Measurements from ENCODE around the gene COLEC11. TPM values are rescaled to one million over a fixed set of nuclear protein-coding genes. Genes with fewer than 3 reads are reported as not detected.
A peak's percentile ranks its signal among the peaks of the same experiment; 100 is the strongest.

COLEC11 gene
- total and polyA plus RNA-seq, 12 donors: 16.8 to 155 (median 69.3) TPM

GRCh38 chr2:3670376-3670775, 75.5 kb downstream of the COLEC11 start:
- 91 to 92% (median 91%) methylated on average over 15 of the region's 15 CpGs for WGBS, 4 donors
- Histone ChIP-seq H3K9me3 (replicated peaks in 1 of 3) (no peaks in the 10 kb centered on the region), H3K4me1 (replicated peaks in 1 of 2) (no peaks in the 10 kb centered on the region), H3K4me3 (no peak overlapping the region), H3K27me3 (no peaks in the 10 kb centered on the region), H3K36me3 (replicated peaks in 1 of 2) (no peaks in the 10 kb centered on the region), H3K27ac (no peak overlapping the region)
- TF ChIP-seq POLR2A (IDR thresholded peaks at IDR 0.05) (no peak), CTCF (IDR thresholded peaks at IDR 0.05) (no peak)
- intact Hi-C loops (cut with DNase I): no loop called here
- peak in 1 of 7 donors; percentile 25 for DNase-seq

GRCh38 chr2:3670941-3671340, 76.0 kb downstream of the COLEC11 start:
- H3K9me3 ChIP-seq (replicated peaks in 1 of 3): no peaks in the 10 kb centered on the region
- intact Hi-C loops (cut with DNase I): no loop called here
- no peak for TF ChIP-seq POLR2A (IDR thresholded peaks at IDR 0.05)
- TF ChIP-seq CTCF (IDR thresholded peaks at IDR 0.05): no peak
- H3K4me1 ChIP-seq (replicated peaks in 1 of 2): no peaks in the 10 kb centered on the region
- DNase-seq: no peak
- no peaks in the 10 kb centered on the region for H3K36me3 ChIP-seq (replicated peaks in 1 of 2)
- H3K4me3 ChIP-seq: no peak overlapping the region
- WGBS, 4 donors: 85 to 91% (median 89%) methylated on average over 10 to 11 of the region's 11 CpGs
- H3K27me3 ChIP-seq: no peaks in the 10 kb centered on the region
- no peak overlapping the region for H3K27ac ChIP-seq

- no peak overlapping the region for H3K4me3 ChIP-seq
- intact Hi-C loops (cut with DNase I): no loop called here
- H3K27me3 ChIP-seq: no peaks in the 10 kb centered on the region
- TF ChIP-seq POLR2A (IDR thresholded peaks at IDR 0.05) (no peak), CTCF (IDR thresholded peaks at IDR 0.05) (no peak)
- WGBS, 4 donors: 87 to 92% (median 90%) methylated on average over 7 to 9 of the region's 9 CpGs
- H3K27ac ChIP-seq: no peak overlapping the region
- no peak for DNase-seq
- no peaks in the 10 kb centered on the region for H3K9me3 ChIP-seq (replicated peaks in 1 of 3)
- no peaks in the 10 kb centered on the region for H3K4me1 ChIP-seq (replicated peaks in 1 of 2)
- H3K36me3 ChIP-seq (replicated peaks in 1 of 2): no peaks in the 10 kb centered on the region
These were observed 78.2 kb downstream of the COLEC11 start for GRCh38 chr2:3672861-3673678.

- Histone ChIP-seq H3K9me3 (replicated peaks in 1 of 3) (no peaks in the 10 kb centered on the region), H3K27ac (no peak overlapping the region), H3K36me3 (replicated peaks in 1 of 2) (no peaks in the 10 kb centered on the region), H3K4me3 (no peak overlapping the region), H3K27me3 (no peaks in the 10 kb centered on the region), H3K4me1 (replicated peaks in 1 of 2) (no peaks in the 10 kb centered on the region)
- TF ChIP-seq POLR2A (IDR thresholded peaks at IDR 0.05): no peak
- no peak for TF ChIP-seq CTCF (IDR thresholded peaks at IDR 0.05)
- WGBS, 4 donors: 86 to 91% (median 89%) methylated on average over 9 of the region's 9 CpGs
- intact Hi-C loops (cut with DNase I): no loop called here
- no peak for DNase-seq
These were observed 79.3 kb downstream of the COLEC11 start for GRCh38 chr2:3674066-3674845.

Data from adrenal gland (tissue), 12 donors.